PC-3 (cell line): ENCODE data around the gene CEACAM5. TPM values are rescaled to one million over a fixed set of nuclear protein-coding genes. Genes with fewer than 3 reads are reported as not detected.

ENCODE experiments used
- ATAC-seq: fragments of 200-7000 bp; cut with Tn5 transposase; 2 replicates; pipeline ENCODE4 v1.9.1; 2020; ENCODE audit warnings: mild to moderate bottlenecking, moderate library complexity
- BruUV-seq: library from RNA; stranded (reverse); fragments of 400-500 nt; replicated peaks from 2 replicates; lab custom pipeline; 2021; lab: Mats Ljungman, UMichigan
- CTCF ChIA-PET: fragments of 300-600 bp; sonication (Branson Sonifier 250); formaldehyde crosslinking; loops from one replicate; lab custom pipeline; 2022; ENCODE audit warnings: antibody characterized with exemption; lab: Charles Lee
- POLR2A ChIA-PET: fragments of 300-600 bp; sonication (Branson Sonifier 250); formaldehyde crosslinking; loops from one replicate; lab custom pipeline; 2022; ENCODE audit warnings: antibody characterized with exemption; ENCODE audit not compliant: unreplicated experiment; lab: Charles Lee
- DNase-seq: peaks from one replicate; pipeline ENCODE4 v3.0.0-alpha.2; 2015
- H2AFZ ChIP-seq: fragments of 300-600 bp; sonication (generic); 2 replicates; pipeline ENCODE4 v1.6.0; 2016; ENCODE audit warnings: antibody characterized with exemption, low read length
- H3F3A ChIP-seq: fragments of 300-600 bp; sonication (generic); one replicate; pipeline ENCODE4 v1.6.0; 2017; ENCODE audit warnings: antibody characterized with exemption, low read length, control low read depth, mild to moderate bottlenecking; ENCODE audit not compliant: unreplicated experiment
- H3K27ac ChIP-seq: fragments of 300-600 bp; sonication (generic); 2 replicates; pipeline ENCODE4 v1.5.1; 2016; ENCODE audit warnings: mild to moderate bottlenecking, low read length
- H3K27me3 ChIP-seq: fragments of 300-600 bp; sonication (generic); 2 replicates; pipeline ENCODE4 v1.6.1; 2016; ENCODE audit warnings: low read length, mixed read lengths
- H3K36me3 ChIP-seq: fragments of 300-600 bp; sonication (generic); 2 replicates; pipeline ENCODE4 v1.6.1; 2016; ENCODE audit warnings: low read depth, mixed run types, low read length, mixed read lengths
- H3K4me1 ChIP-seq: fragments of 300-600 bp; sonication (generic); 2 replicates; pipeline ENCODE4 v1.5.1; 2016; ENCODE audit warnings: low read length; ENCODE audit not compliant: insufficient read depth
- H3K4me2 ChIP-seq: fragments of 300-600 bp; sonication (generic); 2 replicates; pipeline ENCODE4 v1.6.0; 2016; ENCODE audit warnings: low read length
- H3K4me3 ChIP-seq: fragments of 300-600 bp; sonication (generic); 2 replicates; pipeline ENCODE4 v1.5.1; 2016; ENCODE audit warnings: mild to moderate bottlenecking, low read length, mixed read lengths
- H3K79me2 ChIP-seq: fragments of 300-600 bp; sonication (generic); 2 replicates; pipeline ENCODE4 v1.6.1; 2017; ENCODE audit warnings: low read length, mixed read lengths
- H3K9ac ChIP-seq: fragments of 300-600 bp; sonication (generic); 2 replicates; pipeline ENCODE4 v1.6.0; 2016; ENCODE audit warnings: mild to moderate bottlenecking, low read length
- H3K9me2 ChIP-seq: fragments of 300-600 bp; sonication (generic); replicated peaks from 2 replicates; pipeline ENCODE4 v1.6.1; 2016; ENCODE audit warnings: mixed run types, low read length, mixed read lengths
- H3K9me3 ChIP-seq: fragments of 300-600 bp; sonication (generic); 2 replicates; pipeline ENCODE4 v1.6.1; 2016; ENCODE audit warnings: low read length, mixed read lengths
- H4K20me1 ChIP-seq: fragments of 300-600 bp; sonication (generic); 2 replicates; pipeline ENCODE4 v1.6.1; 2016; ENCODE audit warnings: low read length, mixed read lengths
- EZH2 ChIP-seq: fragments of 300-600 bp; sonication (generic); IDR thresholded peaks from one replicate; pipeline ENCODE4 v1.6.1; 2017; ENCODE audit warnings: antibody characterized with exemption, mild to moderate bottlenecking, low read length; ENCODE audit not compliant: unreplicated experiment
- EZH2phosphoT487 ChIP-seq: fragments of 300-600 bp; sonication (generic); IDR thresholded peaks from 2 replicates; pipeline ENCODE4 v1.6.1; 2018; ENCODE audit warnings: mild to moderate bottlenecking, antibody characterized with exemption, low read length, borderline replicate concordance
- intact Hi-C: fragments of 100-400 bp; cut with micrococcal nuclease; formaldehyde crosslinking; loops from 2 replicates; pipeline ENCODE4 v1.9.0; 2023
- total RNA-seq: library from RNA; depleted of rRNA; stranded (reverse); fragments of >200 nt; gene quantifications from 2 replicates; pipeline ENCODE4 v1.2.3, GENCODE V29; 2014
- TF ChIP-seq, protein P1 (sequence below): fragments of 300-600 bp; sonication (generic); conservative IDR thresholded peaks from 2 replicates; pipeline ENCODE4 v1.5.1; 2017; ENCODE audit warnings: antibody characterized with exemption, low read depth, mild to moderate bottlenecking, low read length

The CEACAM5 gene
- total RNA-seq, 1 experiment from 2014 or later = 2.8 TPM

DNA sequence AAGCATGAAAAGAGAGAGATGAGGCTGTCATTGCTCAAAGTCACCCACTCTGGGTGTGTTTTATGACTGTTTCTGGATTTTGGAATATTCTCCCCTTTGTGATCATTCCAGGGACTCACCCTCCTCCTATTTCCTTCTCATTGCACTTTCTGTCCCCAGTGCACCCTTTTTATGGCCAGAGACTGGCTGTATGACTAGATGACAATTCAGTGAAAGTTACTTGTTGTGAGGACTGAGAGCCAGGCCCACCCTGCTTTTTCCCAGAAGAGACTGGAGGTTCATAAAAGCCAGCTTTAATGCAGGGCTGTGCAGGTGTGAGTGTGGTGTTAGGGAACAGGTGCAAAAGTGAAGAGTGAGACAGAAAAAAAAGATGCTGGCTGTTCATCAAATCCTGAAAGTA is 37.7 kb upstream of the CEACAM5 start:
- Histone ChIP-seq H3K9me3 (peaks cover 5% of the 10 kb centered on the region; the same call in 1 of the 2 replicates), H2AFZ (no peak overlapping the region), H3K79me2 (no peaks in the 10 kb centered on the region), H3K27ac (no peak overlapping the region), H3K36me3 (no peaks in the 10 kb centered on the region), H3K27me3 (peaks cover 52% of the 10 kb centered on the region), H3K4me3 (no peak overlapping the region), H3K9ac (no peak overlapping the region), H3K4me1 (no peaks in the 10 kb centered on the region), H3K9me2 (no peaks in the 10 kb centered on the region), H3F3A (no peaks in the 10 kb centered on the region), H4K20me1 (no peaks in the 10 kb centered on the region), H3K4me2 (no peak overlapping the region)
- DNase-seq = no peak
- no peak for TF ChIP-seq EZH2
- TF ChIP-seq, protein P1, sequence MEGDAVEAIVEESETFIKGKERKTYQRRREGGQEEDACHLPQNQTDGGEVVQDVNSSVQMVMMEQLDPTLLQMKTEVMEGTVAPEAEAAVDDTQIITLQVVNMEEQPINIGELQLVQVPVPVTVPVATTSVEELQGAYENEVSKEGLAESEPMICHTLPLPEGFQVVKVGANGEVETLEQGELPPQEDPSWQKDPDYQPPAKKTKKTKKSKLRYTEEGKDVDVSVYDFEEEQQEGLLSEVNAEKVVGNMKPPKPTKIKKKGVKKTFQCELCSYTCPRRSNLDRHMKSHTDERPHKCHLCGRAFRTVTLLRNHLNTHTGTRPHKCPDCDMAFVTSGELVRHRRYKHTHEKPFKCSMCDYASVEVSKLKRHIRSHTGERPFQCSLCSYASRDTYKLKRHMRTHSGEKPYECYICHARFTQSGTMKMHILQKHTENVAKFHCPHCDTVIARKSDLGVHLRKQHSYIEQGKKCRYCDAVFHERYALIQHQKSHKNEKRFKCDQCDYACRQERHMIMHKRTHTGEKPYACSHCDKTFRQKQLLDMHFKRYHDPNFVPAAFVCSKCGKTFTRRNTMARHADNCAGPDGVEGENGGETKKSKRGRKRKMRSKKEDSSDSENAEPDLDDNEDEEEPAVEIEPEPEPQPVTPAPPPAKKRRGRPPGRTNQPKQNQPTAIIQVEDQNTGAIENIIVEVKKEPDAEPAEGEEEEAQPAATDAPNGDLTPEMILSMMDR = no peak
- no peak for TF ChIP-seq EZH2phosphoT487
- no peak for ATAC-seq
- CTCF ChIA-PET = interaction anchor here (0.6 kb wide), 1 partner anchor 61 kb away, joined by 3 read pairs; no protein-coding TSS in a partner anchor
- intact Hi-C loops = no loop called here
- BruUV-seq = no TSS peak
- POLR2A ChIA-PET = no interaction called here

DNA sequence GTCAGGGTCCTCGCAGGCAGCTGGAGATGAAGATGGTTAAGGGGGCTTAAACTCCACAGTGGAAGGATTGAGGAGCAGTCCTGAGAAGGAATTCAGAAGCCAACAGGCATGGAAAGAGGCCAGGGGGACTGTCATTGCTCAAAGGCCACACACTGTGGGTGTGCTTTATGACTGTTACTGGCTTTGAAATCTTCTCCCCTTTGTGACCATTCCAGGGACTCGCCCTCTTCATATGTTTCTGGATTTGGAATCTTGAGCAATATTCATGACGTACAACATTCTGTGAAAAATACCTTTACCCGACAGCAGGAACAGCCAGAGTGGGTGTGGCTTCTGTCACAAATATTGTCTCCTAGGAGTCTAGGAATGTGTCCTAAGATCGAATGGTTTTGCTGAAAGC is 36.9 kb upstream of the CEACAM5 start:
- no peaks in the 10 kb centered on the region for H3K9me2 ChIP-seq
- no peak for ATAC-seq
- intact Hi-C loops = no loop called here
- TF ChIP-seq, protein P1 = no peak
- TF ChIP-seq EZH2 (no peak), EZH2phosphoT487 (no peak)
- H4K20me1 ChIP-seq = no peaks in the 10 kb centered on the region
- no peak overlapping the region for H2AFZ ChIP-seq
- no peaks in the 10 kb centered on the region for H3K9me3 ChIP-seq
- no peaks in the 10 kb centered on the region for H3F3A ChIP-seq
- no peak overlapping the region for H3K4me2 ChIP-seq
- H3K27ac ChIP-seq = no peak overlapping the region
- no peak overlapping the region for H3K9ac ChIP-seq
- H3K4me3 ChIP-seq = no peak overlapping the region
- H3K36me3 ChIP-seq = no peaks in the 10 kb centered on the region
- ChIA-PET CTCF (no interaction called here), POLR2A (no interaction called here)
- no peak for DNase-seq
- peaks cover 56% of the 10 kb centered on the region for H3K27me3 ChIP-seq
- H3K4me1 ChIP-seq = no peaks in the 10 kb centered on the region
- BruUV-seq = no TSS peak
- H3K79me2 ChIP-seq = no peaks in the 10 kb centered on the region

DNA sequence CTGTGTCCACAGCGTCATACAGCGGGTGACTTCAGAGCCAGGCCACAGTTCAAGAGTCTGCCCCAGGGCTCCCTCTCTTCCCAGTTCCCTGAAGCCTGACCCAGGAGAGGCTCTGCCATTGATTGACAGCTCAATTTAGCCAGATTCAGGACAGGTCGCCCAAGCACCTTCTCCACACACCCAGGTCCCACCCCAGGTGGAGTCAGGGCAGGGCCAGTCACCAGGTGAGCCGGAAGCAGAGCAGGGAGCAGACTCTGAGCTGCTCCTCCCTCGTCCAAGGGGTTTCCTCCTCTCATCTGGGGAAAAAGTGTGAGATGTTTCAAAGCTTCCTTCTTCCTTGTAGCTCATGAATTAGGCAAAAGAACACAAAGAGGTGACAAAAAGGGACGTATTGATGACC is 26.0 kb upstream of the CEACAM5 start:
- Histone ChIP-seq H3K4me3 (no peak overlapping the region), H4K20me1 (no peaks in the 10 kb centered on the region), H3K27me3 (peaks cover 56% of the 10 kb centered on the region), H3K9me2 (no peaks in the 10 kb centered on the region), H3K27ac (no peak overlapping the region), H3K9me3 (no peaks in the 10 kb centered on the region), H3K79me2 (no peaks in the 10 kb centered on the region), H3K36me3 (no peaks in the 10 kb centered on the region), H3K4me2 (no peak overlapping the region), H3K9ac (no peak overlapping the region), H3F3A (no peaks in the 10 kb centered on the region), H2AFZ (no peak overlapping the region), H3K4me1 (no peaks in the 10 kb centered on the region)
- CTCF ChIA-PET = no interaction called here
- intact Hi-C loops = no loop called here
- DNase-seq (no peak), ATAC-seq (no peak)
- POLR2A ChIA-PET = no interaction called here
- TF ChIP-seq, protein P1 = no peak
- TF ChIP-seq EZH2 (no peak), EZH2phosphoT487 (no peak)
- no TSS peak for BruUV-seq
